OCI-LY1 (cell line): ENCODE measurements around the gene TMEM132C.

Source experiments
- H2AFZ ChIP-seq: fragments of 200-600 bp; sonication (generic), shearing (Covaris generic); 2 replicates; pipeline ENCODE4 v1.6.0; 2014; ENCODE audit warnings: antibody characterized with exemption, mild to moderate bottlenecking, low read length
- H3F3A ChIP-seq: fragments of 200-600 bp; sonication (generic), shearing (Covaris generic); 2 replicates; pipeline ENCODE4 v1.6.0; 2014; ENCODE audit warnings: mild to moderate bottlenecking, antibody characterized with exemption, low read length, moderate library complexity; ENCODE audit not compliant: insufficient read depth
- H3K27ac ChIP-seq: fragments of 200-600 bp; sonication (generic); 2 replicates; pipeline ENCODE4 v1.5.1; 2014; ENCODE audit warnings: low read length, mixed run types, mild to moderate bottlenecking, low read depth; ENCODE audit not compliant: poor library complexity, severe bottlenecking
- H3K27me3 ChIP-seq: fragments of 200-600 bp; sonication (generic); 2 replicates; pipeline ENCODE4 v1.6.0; 2014; ENCODE audit warnings: antibody characterized with exemption, mild to moderate bottlenecking, low read length, moderate library complexity; ENCODE audit not compliant: insufficient read depth
- H3K36me3 ChIP-seq: fragments of 200-600 bp; sonication (generic); 2 replicates; pipeline ENCODE4 v1.6.1; 2014; ENCODE audit warnings: mild to moderate bottlenecking, antibody characterized with exemption, low read length, moderate library complexity, mixed read lengths; ENCODE audit not compliant: insufficient read depth
- H3K4me1 ChIP-seq: fragments of 200-600 bp; sonication (generic); 2 replicates; pipeline ENCODE4 v1.5.1; 2014; ENCODE audit warnings: mild to moderate bottlenecking, low read length, moderate library complexity; ENCODE audit not compliant: insufficient read depth, severe bottlenecking
- H3K4me2 ChIP-seq: fragments of 200-600 bp; sonication (generic), shearing (Covaris generic); 2 replicates; pipeline ENCODE4 v1.6.1; 2014; ENCODE audit warnings: low read length
- H3K4me3 ChIP-seq: fragments of 200-600 bp; sonication (generic); 2 replicates; pipeline ENCODE4 v1.5.1; 2014; ENCODE audit warnings: low read length, low read depth, mild to moderate bottlenecking, mixed read lengths; ENCODE audit not compliant: poor library complexity, severe bottlenecking
- H3K79me2 ChIP-seq: fragments of 200-600 bp; shearing (Covaris generic); 2 replicates; pipeline ENCODE4 v1.6.1; 2016; ENCODE audit warnings: mixed run types, low read length, mixed read lengths; ENCODE audit not compliant: insufficient read depth
- H3K9ac ChIP-seq: fragments of 200-600 bp; sonication (generic), shearing (Covaris generic); 2 replicates; pipeline ENCODE4 v1.6.1; 2014; ENCODE audit warnings: mild to moderate bottlenecking, low read length, mixed read lengths
- H3K9me2 ChIP-seq: fragments of 200-600 bp; sonication (generic), shearing (Covaris generic); 2 replicates; pipeline ENCODE4 v1.6.1; 2014; ENCODE audit warnings: low read depth, mild to moderate bottlenecking, low read length, mixed read lengths
- H3K9me3 ChIP-seq: fragments of 200-600 bp; shearing (Covaris generic); 2 replicates; pipeline ENCODE4 v1.6.1; 2014; ENCODE audit warnings: low read length, mixed read lengths
- H4K20me1 ChIP-seq: fragments of 200-600 bp; sonication (generic), shearing (Covaris generic); 2 replicates; pipeline ENCODE4 v1.6.0; 2016; ENCODE audit warnings: mild to moderate bottlenecking, low read length; ENCODE audit not compliant: insufficient read depth
- EZH2 ChIP-seq: fragments of 200-600 bp; sonication (generic), shearing (Covaris generic); IDR thresholded peaks from 2 replicates; pipeline ENCODE4 v1.8.0; 2017; ENCODE audit warnings: borderline replicate concordance, mixed run types, mild to moderate bottlenecking, antibody characterized with exemption, low read length, moderate library complexity, mixed read lengths
- TF ChIP-seq, protein P1 (sequence below): fragments of 200-600 bp; sonication (generic), shearing (Covaris generic); IDR thresholded peaks from 2 replicates; pipeline ENCODE4 v1.5.1; 2017; ENCODE audit warnings: mild to moderate bottlenecking, antibody characterized with exemption, low read length, moderate library complexity, mixed read lengths

The TMEM132C gene

DNA sequence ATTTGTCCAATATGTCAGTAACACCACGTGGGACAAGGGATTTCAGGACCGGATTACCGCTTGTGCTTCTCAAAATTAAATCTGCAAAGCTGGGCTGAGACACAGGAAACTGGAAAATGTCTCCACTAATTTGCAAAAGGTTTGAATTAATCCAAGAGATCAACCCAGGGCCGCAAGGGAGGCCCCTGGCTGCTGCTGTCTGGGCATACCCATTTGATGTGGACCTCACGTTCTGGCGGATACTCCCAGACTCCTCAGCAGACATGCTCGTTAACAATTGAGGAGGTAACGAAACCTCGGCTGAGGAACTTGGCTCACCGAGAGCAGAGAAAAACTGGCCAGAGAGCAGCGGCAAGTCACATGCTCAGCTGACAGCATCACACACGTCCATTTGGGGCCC lies 376.2 kb downstream of the TMEM132C start:
- no peak overlapping the region for H3K4me3 ChIP-seq
- TF ChIP-seq, protein P1, sequence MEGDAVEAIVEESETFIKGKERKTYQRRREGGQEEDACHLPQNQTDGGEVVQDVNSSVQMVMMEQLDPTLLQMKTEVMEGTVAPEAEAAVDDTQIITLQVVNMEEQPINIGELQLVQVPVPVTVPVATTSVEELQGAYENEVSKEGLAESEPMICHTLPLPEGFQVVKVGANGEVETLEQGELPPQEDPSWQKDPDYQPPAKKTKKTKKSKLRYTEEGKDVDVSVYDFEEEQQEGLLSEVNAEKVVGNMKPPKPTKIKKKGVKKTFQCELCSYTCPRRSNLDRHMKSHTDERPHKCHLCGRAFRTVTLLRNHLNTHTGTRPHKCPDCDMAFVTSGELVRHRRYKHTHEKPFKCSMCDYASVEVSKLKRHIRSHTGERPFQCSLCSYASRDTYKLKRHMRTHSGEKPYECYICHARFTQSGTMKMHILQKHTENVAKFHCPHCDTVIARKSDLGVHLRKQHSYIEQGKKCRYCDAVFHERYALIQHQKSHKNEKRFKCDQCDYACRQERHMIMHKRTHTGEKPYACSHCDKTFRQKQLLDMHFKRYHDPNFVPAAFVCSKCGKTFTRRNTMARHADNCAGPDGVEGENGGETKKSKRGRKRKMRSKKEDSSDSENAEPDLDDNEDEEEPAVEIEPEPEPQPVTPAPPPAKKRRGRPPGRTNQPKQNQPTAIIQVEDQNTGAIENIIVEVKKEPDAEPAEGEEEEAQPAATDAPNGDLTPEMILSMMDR, result no peak
- TF ChIP-seq EZH2, result no peak
- H3K27ac ChIP-seq, result no peak overlapping the region
- H3K9ac ChIP-seq, result no peak overlapping the region
- no peaks in the 10 kb centered on the region for H4K20me1 ChIP-seq
- H3K9me2 ChIP-seq, result no peaks in the 10 kb centered on the region
- H3K4me2 ChIP-seq, result no peak overlapping the region
- no peaks in the 10 kb centered on the region for H3K9me3 ChIP-seq
- no peaks in the 10 kb centered on the region for H3K79me2 ChIP-seq
- no peaks in the 10 kb centered on the region for H3K4me1 ChIP-seq
- H3K36me3 ChIP-seq, result no peaks in the 10 kb centered on the region
- H2AFZ ChIP-seq, result no peak overlapping the region
- no peaks in the 10 kb centered on the region for H3F3A ChIP-seq
- no peaks in the 10 kb centered on the region for H3K27me3 ChIP-seq

DNA sequence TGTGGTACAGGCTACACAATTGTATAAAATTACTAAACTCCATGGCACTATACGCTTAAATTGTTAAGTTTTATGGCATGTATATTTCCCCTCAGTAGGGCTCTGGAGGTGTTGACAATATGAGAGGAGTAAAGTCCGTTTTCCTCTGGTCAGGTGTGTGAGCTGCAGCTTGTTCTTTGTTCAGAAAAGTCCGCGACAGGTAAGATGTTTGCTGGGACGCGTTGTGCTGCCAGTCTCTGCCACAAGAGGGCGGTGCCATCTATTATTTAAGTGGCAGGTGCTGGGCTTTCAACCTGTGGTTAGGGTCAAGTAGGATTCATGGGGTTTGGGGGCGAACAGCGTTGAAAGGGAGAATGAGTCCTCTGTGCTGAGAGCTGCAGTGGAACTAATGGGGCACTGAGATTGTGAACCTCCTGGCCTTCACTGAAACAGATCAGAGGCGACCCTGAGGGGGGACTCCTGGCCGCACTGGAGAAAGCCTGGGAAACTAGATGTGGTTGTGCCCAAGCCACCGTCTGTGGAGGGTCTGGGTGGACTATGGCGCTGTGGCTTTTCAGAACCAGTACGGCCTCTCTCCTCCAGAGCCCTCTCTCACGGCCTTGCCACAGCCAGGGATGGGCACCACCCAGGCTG lies 377.8 kb downstream of the TMEM132C start:
- no peak overlapping the region for H3K4me2 ChIP-seq
- H3K79me2 ChIP-seq, result no peaks in the 10 kb centered on the region
- no peak for TF ChIP-seq EZH2
- TF ChIP-seq, protein P1, result peak; percentile 85
- H3F3A ChIP-seq, result no peaks in the 10 kb centered on the region
- no peak overlapping the region for H2AFZ ChIP-seq
- no peaks in the 10 kb centered on the region for H3K27me3 ChIP-seq
- no peaks in the 10 kb centered on the region for H3K9me3 ChIP-seq
- H4K20me1 ChIP-seq, result no peaks in the 10 kb centered on the region
- H3K9ac ChIP-seq, result no peak overlapping the region
- no peaks in the 10 kb centered on the region for H3K9me2 ChIP-seq
- H3K4me1 ChIP-seq, result no peaks in the 10 kb centered on the region
- H3K36me3 ChIP-seq, result no peaks in the 10 kb centered on the region
- H3K4me3 ChIP-seq, result no peak overlapping the region
- H3K27ac ChIP-seq, result no peak overlapping the region

DNA sequence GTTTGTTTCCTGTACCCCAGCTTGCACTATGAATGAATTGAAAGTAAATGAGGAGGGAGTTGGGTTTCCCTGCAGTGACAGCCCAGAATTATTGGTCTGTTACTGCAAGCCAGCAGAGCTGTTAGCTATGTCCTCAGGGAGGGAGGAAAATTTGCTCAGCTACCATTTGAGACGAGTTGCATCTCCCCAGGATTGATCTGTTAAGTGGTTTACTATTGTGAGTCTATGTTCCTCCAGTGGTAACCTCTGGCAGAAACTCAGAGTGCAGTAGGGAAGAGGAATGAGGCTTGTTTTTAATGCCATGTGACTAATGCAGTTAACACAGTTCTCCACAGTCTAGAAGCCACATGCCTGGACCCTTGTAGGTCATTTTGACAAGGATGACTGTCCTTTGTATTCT lies 382.9 kb downstream of the TMEM132C start:
- Histone ChIP-seq H3K4me3 (no peak overlapping the region), H3K27me3 (no peaks in the 10 kb centered on the region), H2AFZ (no peak overlapping the region), H3K9me2 (no peaks in the 10 kb centered on the region), H4K20me1 (no peaks in the 10 kb centered on the region), H3F3A (no peaks in the 10 kb centered on the region), H3K36me3 (no peaks in the 10 kb centered on the region), H3K4me2 (no peak overlapping the region), H3K27ac (no peak overlapping the region), H3K4me1 (no peaks in the 10 kb centered on the region), H3K9me3 (no peaks in the 10 kb centered on the region), H3K79me2 (no peaks in the 10 kb centered on the region), H3K9ac (no peak overlapping the region)
- TF ChIP-seq, protein P1, result no peak
- TF ChIP-seq EZH2, result no peak
